Coronary artery (tissue), 2 donors: ENCODE results near the gene STXBP5.

Experiments used
- DNase-seq: peaks from one replicate; pipeline ENCODE4 v3.0.0-alpha.2; 2017; ENCODE audit warnings: low spot score
- H3K27ac ChIP-seq, 2 donors: fragments of 200-600 bp; sonication (generic); one replicate each; pipeline ENCODE4 v1.5.1; 2016 to 2019
- H3K4me3 ChIP-seq: fragments of 200-600 bp; sonication (generic); 2 replicates; pipeline ENCODE4 v1.5.1; 2016; ENCODE audit warnings: mild to moderate bottlenecking, moderate library complexity
- TF ChIP-seq, protein P1 (sequence below): fragments of 200-600 bp; sonication (generic); IDR thresholded peaks from one replicate; pipeline ENCODE4 v1.5.1; 2019; ENCODE audit warnings: antibody characterized with exemption

Gene STXBP5

DNA sequence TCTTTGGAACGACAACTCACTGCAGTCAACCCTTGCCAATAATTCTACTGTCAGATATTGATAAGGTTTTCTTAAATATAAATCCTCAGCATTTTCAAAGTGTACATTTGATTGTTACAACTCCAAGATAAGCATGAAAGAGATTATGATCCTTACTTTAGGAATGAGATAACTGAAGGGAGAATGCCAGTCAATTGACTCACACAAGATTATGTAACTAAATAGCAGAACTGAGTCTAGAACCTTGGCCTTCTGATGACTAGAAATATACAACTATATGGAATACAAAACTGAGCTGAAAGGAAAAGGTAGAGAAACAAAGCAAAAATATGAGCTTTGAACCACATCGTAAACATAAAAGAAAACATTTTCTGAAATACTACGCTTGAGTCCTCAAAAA, 26.9 kb upstream of the STXBP5 start:
- TF ChIP-seq, protein P1, sequence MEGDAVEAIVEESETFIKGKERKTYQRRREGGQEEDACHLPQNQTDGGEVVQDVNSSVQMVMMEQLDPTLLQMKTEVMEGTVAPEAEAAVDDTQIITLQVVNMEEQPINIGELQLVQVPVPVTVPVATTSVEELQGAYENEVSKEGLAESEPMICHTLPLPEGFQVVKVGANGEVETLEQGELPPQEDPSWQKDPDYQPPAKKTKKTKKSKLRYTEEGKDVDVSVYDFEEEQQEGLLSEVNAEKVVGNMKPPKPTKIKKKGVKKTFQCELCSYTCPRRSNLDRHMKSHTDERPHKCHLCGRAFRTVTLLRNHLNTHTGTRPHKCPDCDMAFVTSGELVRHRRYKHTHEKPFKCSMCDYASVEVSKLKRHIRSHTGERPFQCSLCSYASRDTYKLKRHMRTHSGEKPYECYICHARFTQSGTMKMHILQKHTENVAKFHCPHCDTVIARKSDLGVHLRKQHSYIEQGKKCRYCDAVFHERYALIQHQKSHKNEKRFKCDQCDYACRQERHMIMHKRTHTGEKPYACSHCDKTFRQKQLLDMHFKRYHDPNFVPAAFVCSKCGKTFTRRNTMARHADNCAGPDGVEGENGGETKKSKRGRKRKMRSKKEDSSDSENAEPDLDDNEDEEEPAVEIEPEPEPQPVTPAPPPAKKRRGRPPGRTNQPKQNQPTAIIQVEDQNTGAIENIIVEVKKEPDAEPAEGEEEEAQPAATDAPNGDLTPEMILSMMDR: no peak
- no peak for DNase-seq
- no peak overlapping the region for H3K4me3 ChIP-seq
- no peak overlapping the region for H3K27ac ChIP-seq

DNA sequence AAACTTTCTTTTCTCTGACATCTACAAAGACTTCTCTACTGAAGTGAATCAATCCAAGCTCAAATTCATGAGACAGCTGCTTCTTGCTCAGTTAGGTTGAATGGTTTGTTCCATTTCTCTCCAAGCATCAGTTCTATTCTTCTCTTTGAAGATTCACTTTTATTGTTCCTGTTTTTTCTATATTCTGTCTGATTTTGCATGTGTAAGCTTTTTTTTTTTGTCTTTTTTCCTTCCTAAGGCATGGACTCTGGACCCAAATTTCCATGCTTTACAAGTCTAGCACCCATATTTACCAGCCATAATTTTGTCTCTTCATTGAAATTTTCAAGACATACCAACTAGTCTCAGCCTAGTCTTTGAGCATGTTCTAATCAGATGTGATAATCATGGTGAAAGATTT, 25.9 kb upstream of the STXBP5 start:
- Histone ChIP-seq H3K27ac (no peak overlapping the region), H3K4me3 (no peak overlapping the region)
- DNase-seq: no peak
- TF ChIP-seq, protein P1: no peak

- TF ChIP-seq, protein P1: no peak
- no peak overlapping the region for H3K4me3 ChIP-seq
- no peak for DNase-seq
- no peak overlapping the region for H3K27ac ChIP-seq
Measured at GRCh38 chr6:147179809-147180208, 24.4 kb upstream of the STXBP5 start.

GRCh38 chr6:147180926-147181325, 23.3 kb upstream of the STXBP5 start:
- no peak for DNase-seq
- TF ChIP-seq, protein P1: no peak
- no peak overlapping the region for H3K4me3 ChIP-seq
- H3K27ac ChIP-seq: no peak overlapping the region

- H3K4me3 ChIP-seq: no peak overlapping the region
- TF ChIP-seq, protein P1: no peak
- no peak for DNase-seq
- no peak overlapping the region for H3K27ac ChIP-seq
Measured at GRCh38 chr6:147184379-147184778, 19.8 kb upstream of the STXBP5 start.

DNA sequence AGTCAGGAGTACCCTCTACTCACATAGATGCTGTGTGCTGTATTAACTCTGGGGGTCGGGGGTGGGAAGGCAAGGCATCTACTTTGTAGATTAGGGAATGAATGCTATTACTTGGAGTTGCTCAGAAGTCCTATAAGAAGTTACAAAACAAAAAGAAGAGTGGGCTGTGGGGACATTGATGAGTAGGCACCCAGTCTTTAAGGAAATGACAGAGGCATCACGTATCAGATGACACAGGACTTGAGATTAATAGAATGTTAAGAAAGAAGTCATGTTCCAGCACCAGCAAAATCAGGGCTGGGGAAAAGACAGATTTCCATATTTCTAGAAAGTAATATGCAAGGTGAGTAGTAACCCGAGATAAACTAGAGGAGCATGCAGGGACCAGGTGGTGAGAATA, 19.0 kb upstream of the STXBP5 start:
- H3K4me3 ChIP-seq: no peak overlapping the region
- TF ChIP-seq, protein P1: no peak
- no peak for DNase-seq
- no peak overlapping the region for H3K27ac ChIP-seq

DNA sequence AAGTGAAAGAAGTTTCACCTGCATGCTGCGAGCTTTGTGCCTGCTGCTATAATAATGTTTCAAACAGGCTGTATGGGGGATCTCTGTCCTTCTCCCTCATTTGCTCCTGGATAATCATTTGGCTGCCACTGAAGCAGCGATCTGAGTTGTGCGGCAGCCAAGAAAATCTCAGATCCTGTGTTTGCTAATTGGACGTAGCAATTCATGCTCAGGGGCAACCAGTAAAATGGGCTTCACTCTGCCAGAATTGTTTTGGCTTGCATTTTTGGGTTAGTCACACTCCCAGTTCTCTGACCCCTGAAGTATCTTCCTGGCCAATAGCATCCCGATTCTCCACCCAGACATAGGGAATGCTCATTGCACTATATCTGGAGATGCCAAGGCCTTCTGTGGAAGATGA, 13.7 kb upstream of the STXBP5 start:
- no peak for DNase-seq
- H3K4me3 ChIP-seq: no peak overlapping the region

More for the DNA sequence above, 13.7 kb upstream of the STXBP5 start:
- no peak overlapping the region for H3K27ac ChIP-seq
- TF ChIP-seq, protein P1: no peak
